GM18526 (cell line): ENCODE data around the gene CCDC136.

Experiments
- POLR2A ChIP-seq: IDR thresholded peaks from 3 replicates; pipeline ENCODE4 v1.6.1; 2011; ENCODE audit not compliant: insufficient read length; ENCODE audit errors: extremely low read depth

The CCDC136 gene

GRCh38 chr7:128863433-128863989 is 71.7 kb downstream of the CCDC136 start:
- TF ChIP-seq POLR2A, result no peak

GRCh38 chr7:128865303-128865702 is 73.5 kb downstream of the CCDC136 start:
- no peak for TF ChIP-seq POLR2A

- no peak for TF ChIP-seq POLR2A
Observed at GRCh38 chr7:128865996-128866877, 74.5 kb downstream of the CCDC136 start.

- TF ChIP-seq POLR2A, result no peak
Observed at GRCh38 chr7:128867241-128867640, 75.5 kb downstream of the CCDC136 start.

GRCh38 chr7:128867842-128868623 is 76.3 kb downstream of the CCDC136 start:
- TF ChIP-seq POLR2A, result no peak

- no peak for TF ChIP-seq POLR2A
Observed at GRCh38 chr7:128868624-128869137, 76.9 kb downstream of the CCDC136 start.

GRCh38 chr7:128869138-128869943 is 77.6 kb downstream of the CCDC136 start:
- no peak for TF ChIP-seq POLR2A

GRCh38 chr7:128869944-128870285 is 78.1 kb downstream of the CCDC136 start:
- no peak for TF ChIP-seq POLR2A

- no peak for TF ChIP-seq POLR2A
Observed at GRCh38 chr7:128871050-128871449, 79.3 kb downstream of the CCDC136 start.
